Measurements from ENCODE around the gene TMED1. TPM values are rescaled to one million over a fixed set of nuclear protein-coding genes. Genes with fewer than 3 reads are reported as not detected.

Gene TMED1
- total RNA-seq, 1 experiment from 2014 or later, result 26.3 TPM

DNA sequence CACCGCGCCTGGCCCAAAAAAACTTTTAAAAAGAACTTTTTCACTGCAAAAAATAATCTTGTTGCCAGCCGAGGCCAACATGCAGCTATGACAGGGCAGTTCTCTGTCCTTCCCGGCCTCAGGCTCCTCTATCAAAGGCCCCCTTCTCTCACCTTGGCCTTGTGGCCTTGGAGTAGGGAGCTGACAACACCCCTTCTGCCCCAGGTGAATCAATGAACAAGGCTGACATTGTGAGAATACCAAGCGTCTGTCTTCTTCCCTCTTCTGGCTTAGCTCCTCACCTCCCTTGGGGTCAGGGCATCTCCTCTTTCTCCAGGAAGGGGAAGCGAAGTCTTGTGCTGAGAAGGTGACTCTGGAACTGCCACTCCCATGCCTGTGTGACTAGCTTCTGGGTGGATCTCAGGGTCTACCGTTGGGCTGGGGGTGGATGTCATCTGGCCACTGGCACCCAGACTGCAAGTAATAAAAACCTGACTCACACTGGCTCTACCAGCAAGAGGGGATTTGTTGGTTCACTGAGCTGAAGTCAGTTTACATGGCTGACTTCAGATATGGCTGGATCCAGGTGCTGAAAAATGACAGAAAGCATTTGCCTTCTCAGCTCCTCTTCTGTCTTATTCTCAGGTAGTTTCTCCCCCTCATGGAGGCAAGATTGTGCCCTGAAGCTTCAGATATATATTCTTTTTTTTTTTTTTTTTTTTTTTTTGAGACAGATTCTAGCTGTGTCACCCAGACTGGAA lies 18.5 kb upstream of the TMED1 start:
- BruUV-seq (replicated peaks), result no TSS peak
- Histone ChIP-seq H3K9me3 (ENCODE audit: control insufficient read depth in 1 of 2, insufficient read depth in 1 of 2, low read depth in 1 of 2, low read length in 2 of 2) (no peaks in the 10 kb centered on the region), H3K4me2 (ENCODE audit: low read length) (no peak overlapping the region), H3K27ac (ENCODE audit: low read depth, low read length) (no peak overlapping the region), H2AFZ (ENCODE audit: low read depth, low read length, poor library complexity, severe bottlenecking) (no peak overlapping the region), H4K20me1 (ENCODE audit: insufficient read depth) (no peaks in the 10 kb centered on the region), H3K36me3 (ENCODE audit: control insufficient read depth in 1 of 2, insufficient read depth in 2 of 2, low read length in 2 of 2) (no peaks in the 10 kb centered on the region), H3K9me2 (ENCODE audit: insufficient read depth) (no peaks in the 10 kb centered on the region), H3K79me2 (ENCODE audit: insufficient read depth, low read length) (no peaks in the 10 kb centered on the region), H3K9ac (ENCODE audit: low read length) (no peak overlapping the region), H3K27me3 (ENCODE audit: insufficient read depth, low read length) (no peaks in the 10 kb centered on the region), H3K4me3 (replicated peaks in 1 of 2; ENCODE audit: low read depth in 1 of 2, low read length in 2 of 2) (no peak overlapping the region), H3K4me1 (ENCODE audit: control insufficient read depth in 1 of 2, insufficient read depth in 2 of 2, low read length in 2 of 2) (peaks cover 2 to 23% of the 10 kb centered on the region in 2 experiments; a peak in 2 of 4 replicates)
- TF ChIP-seq, protein P1, sequence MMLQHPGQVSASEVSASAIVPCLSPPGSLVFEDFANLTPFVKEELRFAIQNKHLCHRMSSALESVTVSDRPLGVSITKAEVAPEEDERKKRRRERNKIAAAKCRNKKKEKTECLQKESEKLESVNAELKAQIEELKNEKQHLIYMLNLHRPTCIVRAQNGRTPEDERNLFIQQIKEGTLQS (IDR thresholded peaks at IDR 0.05), result no peak
- TF ChIP-seq YY1 (IDR thresholded peaks at IDR 0.05; ENCODE audit: extremely low read depth, insufficient replicate concordance, low read depth, low read length) (no peak), EZH2phosphoT487 (IDR thresholded peaks at IDR 0.05; ENCODE audit: borderline replicate concordance) (no peak), POLR2A (IDR thresholded peaks at IDR 0.05; ENCODE audit: borderline replicate concordance, extremely low read depth, insufficient read depth, insufficient read length) (no peak), CTCF (IDR thresholded peaks at IDR 0.05 in 2 of 3, conservative IDR thresholded peaks at IDR 0.05 in 1 of 3; ENCODE audit: borderline replicate concordance in 1 of 3, insufficient read depth in 1 of 3, low read depth in 2 of 3, low read length in 2 of 3) (no peak), FOSL1 (IDR thresholded peaks at IDR 0.05; ENCODE audit: low read depth) (no peak), EZH2 (IDR thresholded peaks at IDR 0.05) (no peak)
- TF ChIP-seq, protein P2, sequence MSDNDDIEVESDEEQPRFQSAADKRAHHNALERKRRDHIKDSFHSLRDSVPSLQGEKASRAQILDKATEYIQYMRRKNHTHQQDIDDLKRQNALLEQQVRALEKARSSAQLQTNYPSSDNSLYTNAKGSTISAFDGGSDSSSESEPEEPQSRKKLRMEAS (IDR thresholded peaks at IDR 0.05), result no peak
- ATAC-seq (no peak), DNase-seq (ENCODE audit: low read depth, low spot score) (no peak)
- ChIA-PET RAD21 (ENCODE audit: low non-redundant PET in 1 of 2, low total read pairs in 2 of 2, uncharacterized antibody in 2 of 2, unreplicated experiment in 2 of 2) (no interaction called here), CTCF (interaction anchor here (0.6 to 5.7 kb wide), 5 partner anchors 10 to 155 kb away, joined by 3 to 47 read pairs (median 3); partner anchors contain the start of genes CARM1, DNM2 and TMED1), POLR2A (interaction anchor here (0.9 kb wide), 1 partner anchor 9 kb away, joined by 3 read pairs; no protein-coding TSS in a partner anchor)
- intact Hi-C loops (cut with micrococcal nuclease), result no loop called here
